ENCODE data around the gene MAP3K4. TPM values are rescaled to one million over a fixed set of nuclear protein-coding genes. Genes with fewer than 3 reads are reported as not detected.
A peak's percentile ranks its signal among the peaks of the same experiment; 100 is the strongest.

Gene MAP3K4
- total RNA-seq, 1 experiment from 2014 or later, result 37.1 TPM

GRCh38 chr6:161091972-161092701 is 100.6 kb downstream of the MAP3K4 start:
- Histone ChIP-seq H3K9me3 (ENCODE audit: low read depth, low read length, poor library complexity, severe bottlenecking) (no peaks in the 10 kb centered on the region), H3K27me3 (replicated peaks; ENCODE audit: insufficient read depth, low read depth, low read length, poor library complexity) (no peaks in the 10 kb centered on the region), H3K4me3 (ENCODE audit: low read depth, low read length, poor library complexity, severe bottlenecking) (no peak overlapping the region), H3K27ac (ENCODE audit: low read depth, low read length, poor library complexity, severe bottlenecking) (no peak overlapping the region), H3K4me1 (ENCODE audit: insufficient read depth, low read length, poor library complexity, severe bottlenecking) (no peaks in the 10 kb centered on the region), H3K36me3 (ENCODE audit: insufficient read depth, low read length, poor library complexity, severe bottlenecking) (peaks cover 45% of the 10 kb centered on the region)
- ChIA-PET POLR2A (ENCODE audit: low non-redundant PET) (no interaction called here), CTCF (no interaction called here)
- intact Hi-C loops (cut with micrococcal nuclease; ENCODE audit: unreplicated experiment), result no loop called here
- no peak for DNase-seq (ENCODE audit: low spot score)
- no peak for TF ChIP-seq EZH2 (IDR thresholded peaks at IDR 0.05; ENCODE audit: borderline replicate concordance, low read depth, low read length, poor library complexity, severe bottlenecking)
- no peak for TF ChIP-seq CTCF (conservative IDR thresholded peaks at IDR 0.05; ENCODE audit: low read depth, low read length)
- BruUV-seq (replicated peaks), result no TSS peak

DNA sequence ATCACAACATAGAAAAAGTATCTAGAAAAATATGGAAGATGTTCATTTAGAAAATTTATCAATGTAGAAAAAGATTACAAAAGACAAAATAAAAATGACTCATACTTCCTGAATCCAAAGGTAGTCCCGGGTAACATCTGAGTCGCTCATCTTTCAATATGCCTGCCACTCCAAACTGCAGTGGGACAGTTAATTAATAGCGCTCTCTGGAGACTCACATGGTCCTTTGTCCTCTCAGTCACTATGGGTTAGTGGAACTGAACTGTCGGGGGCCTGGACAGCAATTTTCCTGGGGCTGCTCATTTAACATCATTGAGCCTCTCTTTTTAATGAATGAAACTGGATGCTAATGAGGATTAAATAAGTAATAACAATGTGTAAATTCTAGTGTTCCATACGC is 103.4 kb downstream of the MAP3K4 start:
- Histone ChIP-seq H3K4me1 (ENCODE audit: insufficient read depth, low read length, poor library complexity, severe bottlenecking) (no peaks in the 10 kb centered on the region), H3K27me3 (replicated peaks; ENCODE audit: insufficient read depth, low read depth, low read length, poor library complexity) (no peaks in the 10 kb centered on the region), H3K4me3 (ENCODE audit: low read depth, low read length, poor library complexity, severe bottlenecking) (no peak overlapping the region), H3K27ac (ENCODE audit: low read depth, low read length, poor library complexity, severe bottlenecking) (no peak overlapping the region), H3K9me3 (ENCODE audit: low read depth, low read length, poor library complexity, severe bottlenecking) (no peaks in the 10 kb centered on the region), H3K36me3 (ENCODE audit: insufficient read depth, low read length, poor library complexity, severe bottlenecking) (peaks cover 34% of the 10 kb centered on the region)
- no TSS peak for BruUV-seq (replicated peaks)
- peak; percentile 27 for DNase-seq (ENCODE audit: low spot score)
- no peak for TF ChIP-seq EZH2 (IDR thresholded peaks at IDR 0.05; ENCODE audit: borderline replicate concordance, low read depth, low read length, poor library complexity, severe bottlenecking)
- TF ChIP-seq CTCF (conservative IDR thresholded peaks at IDR 0.05; ENCODE audit: low read depth, low read length), result no peak
- CTCF ChIA-PET, result no interaction called here
- POLR2A ChIA-PET (ENCODE audit: low non-redundant PET), result no interaction called here
- intact Hi-C loops (cut with micrococcal nuclease; ENCODE audit: unreplicated experiment), result no loop called here

GRCh38 chr6:161095916-161096315 is 104.3 kb downstream of the MAP3K4 start:
- CTCF ChIA-PET, result no interaction called here

More at GRCh38 chr6:161095916-161096315, 104.3 kb downstream of the MAP3K4 start:
- H3K4me3 ChIP-seq (ENCODE audit: low read depth, low read length, poor library complexity, severe bottlenecking), result no peak overlapping the region
- TF ChIP-seq EZH2 (IDR thresholded peaks at IDR 0.05; ENCODE audit: borderline replicate concordance, low read depth, low read length, poor library complexity, severe bottlenecking) (no peak), CTCF (conservative IDR thresholded peaks at IDR 0.05; ENCODE audit: low read depth, low read length) (no peak)
- H3K27me3 ChIP-seq (replicated peaks; ENCODE audit: insufficient read depth, low read depth, low read length, poor library complexity), result no peaks in the 10 kb centered on the region
- POLR2A ChIA-PET (ENCODE audit: low non-redundant PET), result no interaction called here
- peaks cover 32% of the 10 kb centered on the region for H3K36me3 ChIP-seq (ENCODE audit: insufficient read depth, low read length, poor library complexity, severe bottlenecking)
- no peaks in the 10 kb centered on the region for H3K4me1 ChIP-seq (ENCODE audit: insufficient read depth, low read length, poor library complexity, severe bottlenecking)
- no peak for DNase-seq (ENCODE audit: low spot score)
- intact Hi-C loops (cut with micrococcal nuclease; ENCODE audit: unreplicated experiment), result no loop called here
- BruUV-seq (replicated peaks), result no TSS peak
- no peak overlapping the region for H3K27ac ChIP-seq (ENCODE audit: low read depth, low read length, poor library complexity, severe bottlenecking)
- no peaks in the 10 kb centered on the region for H3K9me3 ChIP-seq (ENCODE audit: low read depth, low read length, poor library complexity, severe bottlenecking)

Data from A673 (cell line).